ENCODE data around the gene AK4.

DNA sequence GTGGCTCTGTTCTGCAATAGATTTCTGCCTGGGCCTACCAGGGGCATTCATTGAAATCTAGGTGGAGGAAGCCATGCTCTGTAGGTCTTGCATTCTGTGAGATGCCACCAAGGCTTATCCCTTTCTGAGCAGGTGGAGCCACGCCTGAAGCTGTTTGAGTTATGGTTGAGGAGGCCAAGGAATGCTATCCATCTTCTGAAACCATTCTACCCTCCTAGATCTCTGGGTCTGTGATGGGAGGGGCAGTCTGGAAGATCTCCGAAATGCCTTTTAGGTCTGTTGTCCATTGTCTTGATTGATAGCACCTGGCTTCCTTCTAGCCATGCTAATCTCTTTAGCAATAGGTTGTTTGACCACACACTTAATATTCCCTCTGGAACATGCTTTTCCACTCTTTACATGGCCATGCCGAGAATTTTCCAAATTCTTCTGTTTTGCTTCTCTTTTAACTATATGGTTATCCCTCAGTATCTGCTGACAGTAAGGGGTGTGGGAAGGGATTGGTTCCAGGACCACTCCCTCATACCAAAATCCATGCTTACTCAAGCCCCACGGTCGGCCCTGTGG is 45.2 kb downstream of the AK4 start:
- TF ChIP-seq, protein P1, sequence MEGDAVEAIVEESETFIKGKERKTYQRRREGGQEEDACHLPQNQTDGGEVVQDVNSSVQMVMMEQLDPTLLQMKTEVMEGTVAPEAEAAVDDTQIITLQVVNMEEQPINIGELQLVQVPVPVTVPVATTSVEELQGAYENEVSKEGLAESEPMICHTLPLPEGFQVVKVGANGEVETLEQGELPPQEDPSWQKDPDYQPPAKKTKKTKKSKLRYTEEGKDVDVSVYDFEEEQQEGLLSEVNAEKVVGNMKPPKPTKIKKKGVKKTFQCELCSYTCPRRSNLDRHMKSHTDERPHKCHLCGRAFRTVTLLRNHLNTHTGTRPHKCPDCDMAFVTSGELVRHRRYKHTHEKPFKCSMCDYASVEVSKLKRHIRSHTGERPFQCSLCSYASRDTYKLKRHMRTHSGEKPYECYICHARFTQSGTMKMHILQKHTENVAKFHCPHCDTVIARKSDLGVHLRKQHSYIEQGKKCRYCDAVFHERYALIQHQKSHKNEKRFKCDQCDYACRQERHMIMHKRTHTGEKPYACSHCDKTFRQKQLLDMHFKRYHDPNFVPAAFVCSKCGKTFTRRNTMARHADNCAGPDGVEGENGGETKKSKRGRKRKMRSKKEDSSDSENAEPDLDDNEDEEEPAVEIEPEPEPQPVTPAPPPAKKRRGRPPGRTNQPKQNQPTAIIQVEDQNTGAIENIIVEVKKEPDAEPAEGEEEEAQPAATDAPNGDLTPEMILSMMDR (IDR thresholded peaks at IDR 0.05): no peak
- TF ChIP-seq POLR2A (IDR thresholded peaks at IDR 0.05): no peak
